ENCODE data around the gene KIF1A. TPM values are rescaled to one million over a fixed set of nuclear protein-coding genes. Genes with fewer than 3 reads are reported as not detected.

Gene KIF1A
- total RNA-seq, 1 experiment from 2014 or later, result 298 TPM

GRCh38 chr2:240797500-240797895, 22.5 kb downstream of the KIF1A start:
- peaks cover 18% of the 10 kb centered on the region for H3K27me3 Mint-ChIP-seq (ENCODE audit: unreplicated experiment)
- no peak for TF ChIP-seq CTCF (IDR thresholded peaks at IDR 0.05; ENCODE audit: unreplicated experiment)
- H3K4me3 Mint-ChIP-seq (ENCODE audit: low read depth, unreplicated experiment), result no peak overlapping the region
- BruUV-seq (replicated peaks), result no TSS peak
- CTCF ChIA-PET, result no interaction called here
- H3K36me3 Mint-ChIP-seq (ENCODE audit: insufficient read depth, unreplicated experiment), result peaks cover 50% of the 10 kb centered on the region
- peaks cover 9% of the 10 kb centered on the region for H3K4me1 Mint-ChIP-seq (ENCODE audit: low read depth, unreplicated experiment)
- intact Hi-C loops (cut with micrococcal nuclease; ENCODE audit: unreplicated experiment), result no loop called here
- no peak overlapping the region for H3K27ac Mint-ChIP-seq (ENCODE audit: unreplicated experiment)
- DNase-seq, result no peak
- no peaks in the 10 kb centered on the region for H3K9me3 Mint-ChIP-seq (ENCODE audit: low read depth, unreplicated experiment)

- intact Hi-C loops (cut with micrococcal nuclease; ENCODE audit: unreplicated experiment), result no loop called here
- CTCF ChIA-PET, result no interaction called here
- Mint-ChIP-seq H3K36me3 (ENCODE audit: insufficient read depth, unreplicated experiment) (peaks cover 46% of the 10 kb centered on the region), H3K27ac (ENCODE audit: unreplicated experiment) (no peak overlapping the region), H3K9me3 (ENCODE audit: low read depth, unreplicated experiment) (no peaks in the 10 kb centered on the region), H3K4me1 (ENCODE audit: low read depth, unreplicated experiment) (peaks cover 6% of the 10 kb centered on the region), H3K27me3 (ENCODE audit: unreplicated experiment) (peaks cover 18% of the 10 kb centered on the region), H3K4me3 (ENCODE audit: low read depth, unreplicated experiment) (no peak overlapping the region)
- no TSS peak for BruUV-seq (replicated peaks)
- no peak for DNase-seq
- TF ChIP-seq CTCF (IDR thresholded peaks at IDR 0.05; ENCODE audit: unreplicated experiment), result no peak
Observed at GRCh38 chr2:240796543-240797499, 23.2 kb downstream of the KIF1A start.

DNA sequence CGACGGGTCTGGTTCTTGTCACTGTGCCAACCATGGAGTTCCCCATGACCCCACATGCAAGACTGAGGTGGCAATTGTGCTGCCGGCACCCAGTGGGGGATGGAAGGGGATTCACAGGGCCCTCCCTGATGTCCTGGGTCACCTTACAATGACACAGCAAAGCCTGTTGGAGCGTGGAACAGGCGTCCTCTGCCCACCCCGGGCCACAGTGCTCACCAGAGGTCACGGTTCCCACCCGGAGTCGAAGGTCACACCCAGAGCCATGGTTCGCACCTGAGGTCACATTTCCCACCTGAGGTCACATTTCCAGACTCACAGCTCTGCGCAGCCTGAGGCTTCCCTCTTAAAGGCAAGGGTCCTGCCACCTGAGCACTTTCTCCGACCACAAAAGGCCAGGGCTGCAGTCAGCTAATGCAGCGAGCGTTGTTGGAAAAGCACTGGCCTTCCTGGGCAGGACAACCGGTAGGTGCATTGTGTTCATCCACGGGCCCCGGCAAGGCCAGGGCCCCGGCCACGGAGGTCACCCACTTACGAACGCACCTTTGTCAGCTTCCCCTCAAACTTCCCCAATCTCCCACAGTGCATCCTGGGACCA, 24.0 kb downstream of the KIF1A start:
- Mint-ChIP-seq H3K27ac (ENCODE audit: unreplicated experiment) (no peak overlapping the region), H3K36me3 (ENCODE audit: insufficient read depth, unreplicated experiment) (peaks cover 47% of the 10 kb centered on the region), H3K27me3 (ENCODE audit: unreplicated experiment) (peaks cover 10% of the 10 kb centered on the region), H3K9me3 (ENCODE audit: low read depth, unreplicated experiment) (no peaks in the 10 kb centered on the region), H3K4me3 (ENCODE audit: low read depth, unreplicated experiment) (no peak overlapping the region), H3K4me1 (ENCODE audit: low read depth, unreplicated experiment) (no peaks in the 10 kb centered on the region)
- TF ChIP-seq CTCF (IDR thresholded peaks at IDR 0.05; ENCODE audit: unreplicated experiment), result no peak
- no peak for DNase-seq
- intact Hi-C loops (cut with micrococcal nuclease; ENCODE audit: unreplicated experiment), result no loop called here
- BruUV-seq (replicated peaks), result no TSS peak
- CTCF ChIA-PET, result no interaction called here

GRCh38 chr2:240795454-240795853, 24.6 kb downstream of the KIF1A start:
- H3K27ac Mint-ChIP-seq (ENCODE audit: unreplicated experiment), result no peak overlapping the region
- H3K27me3 Mint-ChIP-seq (ENCODE audit: unreplicated experiment), result peaks cover 4% of the 10 kb centered on the region

More at GRCh38 chr2:240795454-240795853, 24.6 kb downstream of the KIF1A start:
- CTCF ChIA-PET, result no interaction called here
- H3K4me3 Mint-ChIP-seq (ENCODE audit: low read depth, unreplicated experiment), result no peak overlapping the region
- no peaks in the 10 kb centered on the region for H3K9me3 Mint-ChIP-seq (ENCODE audit: low read depth, unreplicated experiment)
- TF ChIP-seq CTCF (IDR thresholded peaks at IDR 0.05; ENCODE audit: unreplicated experiment), result no peak
- no peak for DNase-seq
- H3K36me3 Mint-ChIP-seq (ENCODE audit: insufficient read depth, unreplicated experiment), result peaks cover 47% of the 10 kb centered on the region
- no peaks in the 10 kb centered on the region for H3K4me1 Mint-ChIP-seq (ENCODE audit: low read depth, unreplicated experiment)
- intact Hi-C loops (cut with micrococcal nuclease; ENCODE audit: unreplicated experiment), result no loop called here
- no TSS peak for BruUV-seq (replicated peaks)
